NCI-H1048 (cell line): Measurements from ENCODE around the gene HIGD1C.
A peak's percentile ranks its signal among the peaks of the same experiment; 100 is the strongest.
"Not testable (repeated sequence)": the region's sequence is repeated elsewhere in the genome, so short reads cannot be mapped to it uniquely, and the experiment has no call there.

ENCODE experiments used
- DNase-seq: peaks from one replicate; lab custom pipeline; 2025; lab: John Stamatoyannopoulos, UW

The HIGD1C gene

GRCh38 chr12:50952510-50952909 lies at the start of gene HIGD1C:
Gene HIGD1C, plus strand, starts transcription at chr12:50952544. Its CDS starts 1,455 bp downstream, at chr12:50953999.
- DNase-seq: no peak

GRCh38 chr12:50908479-50908878 lies 43.9 kb upstream of the HIGD1C start:
- not testable (repeated sequence) for DNase-seq

GRCh38 chr12:50912361-50912760 lies 40.0 kb upstream of the HIGD1C start:
- not testable (repeated sequence) for DNase-seq

DNA sequence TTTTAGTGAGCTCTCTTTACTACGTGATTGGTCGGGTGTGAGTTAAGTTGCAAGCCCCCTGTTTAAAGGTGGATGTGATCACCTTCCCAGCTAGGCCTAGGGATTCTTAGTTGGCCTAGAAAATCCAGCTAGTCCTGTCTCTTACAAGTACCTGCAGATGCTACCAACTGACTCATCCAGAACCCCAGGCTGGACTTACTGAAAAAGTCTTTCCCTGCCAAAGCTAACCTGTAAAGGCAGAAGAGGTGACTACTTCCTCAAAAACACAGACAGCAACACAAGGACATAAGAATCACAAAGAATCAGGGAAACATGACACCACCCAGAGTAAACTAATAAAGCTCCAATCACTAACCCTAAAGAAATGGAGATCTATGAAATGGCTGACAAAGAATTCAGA lies 39.1 kb upstream of the HIGD1C start:
- no peak for DNase-seq

DNA sequence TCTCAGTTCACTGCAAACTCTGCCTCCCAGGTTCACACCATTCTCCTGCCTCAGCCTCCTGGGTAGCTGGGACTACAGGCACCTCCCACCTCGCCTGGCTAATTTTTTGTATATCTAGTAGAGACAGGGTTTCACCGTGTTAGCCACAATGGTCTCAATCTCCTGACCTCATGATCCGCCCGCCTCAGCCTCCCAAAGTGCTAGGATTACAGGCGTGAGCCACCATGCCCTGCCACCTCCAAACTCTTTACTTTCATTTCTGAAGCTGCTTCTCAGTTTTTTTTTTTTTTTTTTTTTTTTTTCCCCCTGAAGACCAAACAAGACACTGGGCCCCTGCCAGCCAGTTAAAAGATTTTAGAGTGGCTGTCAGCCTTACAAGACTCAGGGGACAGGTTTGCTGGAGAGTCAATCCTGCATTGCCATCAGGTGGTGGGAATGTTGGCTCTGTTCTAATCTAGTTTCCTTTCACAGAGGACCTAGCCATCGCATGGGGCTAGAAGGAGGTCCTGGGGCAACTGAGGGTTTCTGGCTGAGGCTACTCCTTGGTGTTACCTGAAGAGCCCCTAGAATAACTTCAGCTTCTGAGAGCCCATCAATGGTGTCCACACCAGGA lies 37.4 kb upstream of the HIGD1C start:
- no peak for DNase-seq

DNA sequence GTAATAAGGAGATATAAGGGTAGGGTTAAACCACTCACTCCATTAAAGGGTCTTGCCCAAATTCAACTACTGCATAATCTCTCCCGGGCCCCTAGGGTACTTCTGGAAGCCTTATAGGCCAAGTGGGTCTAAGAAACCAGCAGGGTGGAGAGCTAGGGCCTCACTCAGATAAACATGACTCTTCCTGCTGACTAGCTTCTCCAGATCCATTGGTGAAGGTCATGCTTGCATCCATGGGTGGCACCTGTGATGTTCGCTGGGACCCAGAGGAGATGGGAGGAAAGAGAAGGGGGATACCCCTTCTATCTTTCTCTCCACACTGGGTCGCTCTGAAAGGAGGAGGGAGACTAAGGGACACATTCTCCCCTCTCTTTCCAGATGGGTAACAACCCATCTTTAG lies 36.1 kb upstream of the HIGD1C start:
- DNase-seq: no peak

DNA sequence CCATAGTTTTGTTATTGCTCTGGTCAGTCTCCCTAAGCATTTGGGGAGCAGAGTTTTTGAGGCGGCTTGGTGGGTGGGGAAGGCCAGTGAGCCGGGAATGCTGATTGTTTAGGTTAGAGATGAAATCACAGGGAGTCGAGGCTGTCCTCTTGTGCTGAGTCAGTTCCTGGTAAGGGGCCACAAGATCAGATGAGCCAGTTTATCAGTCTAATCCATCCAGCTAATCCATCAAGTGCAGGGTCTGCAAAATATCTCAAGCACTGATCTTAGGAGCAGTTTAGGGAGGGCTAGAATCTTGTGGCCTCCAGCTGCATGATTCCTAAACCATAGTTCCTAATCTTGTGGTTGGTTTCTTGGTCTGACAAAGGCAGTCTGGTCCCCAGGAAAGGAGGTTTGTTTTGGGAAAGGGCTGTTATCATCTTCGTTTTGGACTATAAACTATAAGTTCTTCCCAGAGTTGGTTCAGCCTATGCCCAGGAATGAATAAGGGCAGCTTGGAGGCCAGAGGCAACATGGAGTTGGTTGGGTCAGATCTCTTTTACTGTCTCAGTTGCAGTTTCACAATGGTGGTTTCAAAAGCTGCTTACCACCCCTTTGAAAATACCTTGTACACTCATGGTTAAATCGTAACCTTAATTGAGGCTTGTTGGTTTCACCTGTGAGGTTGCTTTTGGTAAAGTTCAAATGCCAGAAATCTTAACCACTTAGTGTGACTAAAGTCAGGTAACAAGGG lies 33.6 kb upstream of the HIGD1C start:
- no peak for DNase-seq

DNA sequence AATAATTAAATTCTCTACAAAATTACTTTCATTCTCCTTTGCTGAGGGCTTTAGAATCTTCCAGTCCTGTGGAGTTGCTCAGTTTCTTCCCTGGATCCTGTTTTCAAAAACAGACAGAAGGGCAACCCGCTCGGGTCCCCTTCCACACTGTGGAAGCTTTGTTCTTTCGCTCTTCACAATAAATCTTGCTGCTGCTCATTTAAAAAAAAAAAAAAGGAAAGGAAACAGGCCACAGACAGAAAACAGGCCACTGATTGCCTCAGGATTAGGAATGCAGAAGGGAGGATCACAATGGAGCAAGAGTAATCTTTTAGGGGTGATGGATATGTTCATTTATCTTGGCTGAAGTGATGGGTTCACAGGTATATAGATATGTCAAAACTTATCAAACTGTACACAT lies 29.5 kb upstream of the HIGD1C start:
- DNase-seq: no peak

DNA sequence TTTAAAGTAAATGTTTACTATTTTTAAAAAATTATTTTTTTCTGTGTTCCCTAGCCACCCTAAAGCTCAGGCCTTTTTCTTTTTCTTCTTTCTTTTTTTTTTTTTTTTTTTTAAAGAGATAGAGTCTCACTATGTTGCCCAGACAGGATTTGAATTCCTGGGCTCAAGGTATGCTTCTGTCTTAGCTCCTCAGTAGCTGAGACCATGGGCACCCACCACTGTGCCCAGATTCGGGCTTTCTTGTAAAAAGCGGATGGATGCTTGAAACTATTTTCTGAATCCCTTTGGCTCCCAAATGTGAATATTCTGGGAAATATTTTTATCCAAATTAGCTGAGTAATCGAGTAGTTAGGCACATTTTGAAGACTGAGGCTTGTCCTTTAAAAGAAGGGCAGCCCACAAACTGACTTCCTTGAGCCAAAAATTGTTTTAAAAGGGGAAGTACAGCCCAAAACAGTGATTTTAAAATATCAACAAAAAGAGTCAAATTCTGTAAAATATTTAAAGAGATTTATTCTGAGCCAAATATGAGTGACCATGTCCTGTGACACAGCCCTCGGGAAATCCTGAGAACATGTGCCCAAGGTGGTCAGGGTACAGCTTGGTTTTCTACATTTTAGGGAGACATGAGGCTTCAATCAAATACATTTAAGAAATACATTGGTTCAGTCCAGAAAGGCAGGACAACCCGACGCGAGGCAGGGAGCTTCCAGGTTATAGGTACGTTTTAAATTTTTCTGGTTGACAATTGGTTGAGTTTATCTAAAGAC lies 28.8 kb upstream of the HIGD1C start:
- DNase-seq: no peak

- no peak for DNase-seq
Observed at GRCh38 chr12:50924131-50924438, 28.3 kb upstream of the HIGD1C start.

DNA sequence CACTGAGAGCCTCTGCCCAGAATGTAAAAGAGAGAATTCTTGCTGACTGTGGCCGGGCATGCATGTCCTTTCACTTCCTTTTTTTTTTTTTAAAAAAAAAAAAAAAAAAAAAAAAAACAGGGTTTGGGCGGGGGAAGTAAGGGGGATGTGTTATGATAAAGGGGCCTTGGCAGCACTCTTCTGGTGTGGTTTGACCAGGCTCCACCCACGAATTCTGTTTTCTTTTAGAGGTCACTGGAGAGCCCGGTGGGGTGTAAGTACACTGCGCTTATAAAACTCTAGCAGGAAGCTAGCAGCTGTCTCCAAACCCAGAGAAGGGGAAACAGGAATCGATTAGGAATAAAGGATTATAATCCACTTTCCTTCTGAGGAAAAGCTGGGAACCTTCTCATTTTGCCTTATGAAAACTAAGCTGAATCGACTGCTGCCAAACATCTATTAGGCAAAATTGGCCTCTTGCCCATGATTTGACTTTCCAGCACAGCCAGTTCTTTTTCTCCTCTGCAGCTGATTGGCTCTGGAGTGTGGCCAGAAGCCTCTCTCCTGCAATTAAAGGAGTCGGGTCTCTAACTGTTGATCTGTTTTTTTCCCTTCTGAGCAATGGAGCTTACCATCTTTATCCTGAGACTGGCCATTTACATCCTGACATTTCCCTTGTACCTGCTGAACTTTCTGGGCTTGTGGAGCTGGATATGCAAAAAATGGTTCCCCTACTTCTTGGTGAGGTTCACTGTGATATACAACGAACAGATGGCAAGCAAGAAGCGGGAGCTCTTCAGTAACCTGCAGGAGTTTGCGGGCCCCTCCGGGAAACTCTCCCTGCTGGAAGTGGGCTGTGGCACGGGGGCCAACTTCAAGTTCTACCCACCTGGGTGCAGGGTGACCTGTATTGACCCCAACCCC lies 27.7 kb upstream of the HIGD1C start:
- DNase-seq: peak; percentile 46

DNA sequence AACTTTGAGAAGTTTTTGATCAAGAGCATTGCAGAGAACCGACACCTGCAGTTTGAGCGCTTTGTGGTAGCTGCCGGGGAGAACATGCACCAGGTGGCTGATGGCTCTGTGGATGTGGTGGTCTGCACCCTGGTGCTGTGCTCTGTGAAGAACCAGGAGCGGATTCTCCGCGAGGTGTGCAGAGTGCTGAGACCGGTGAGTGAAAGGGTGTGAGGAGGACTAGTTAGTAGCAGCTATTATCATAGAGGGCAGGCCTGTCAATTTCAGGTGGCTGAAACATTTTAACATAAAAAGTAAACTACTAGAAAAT lies 27.0 kb upstream of the HIGD1C start:
- DNase-seq: no peak

GRCh38 chr12:50925920-50926319 lies 26.4 kb upstream of the HIGD1C start:
- DNase-seq: no peak

DNA sequence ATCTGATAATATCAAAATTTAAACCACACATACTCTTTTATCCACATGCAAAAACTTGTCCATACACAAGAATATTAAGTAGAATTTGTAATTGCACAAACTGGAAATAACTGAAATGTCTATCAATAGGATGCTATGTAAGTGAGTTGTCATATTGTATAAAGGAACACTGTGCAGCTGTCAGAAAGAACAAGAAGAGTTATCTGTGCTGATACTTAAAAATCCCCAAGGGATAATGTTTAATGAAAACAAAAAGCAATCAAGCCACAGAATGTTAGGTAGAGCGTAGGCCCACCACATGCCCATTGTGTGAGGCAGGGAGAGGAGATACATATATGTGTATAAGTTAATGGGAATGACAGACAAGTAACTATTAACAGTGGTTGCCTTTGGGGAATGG lies 25.9 kb upstream of the HIGD1C start:
- DNase-seq: no peak

GRCh38 chr12:50926932-50927331 lies 25.4 kb upstream of the HIGD1C start:
- DNase-seq: not testable (repeated sequence)

- no peak for DNase-seq
Observed at GRCh38 chr12:50927356-50927755, 25.0 kb upstream of the HIGD1C start.

DNA sequence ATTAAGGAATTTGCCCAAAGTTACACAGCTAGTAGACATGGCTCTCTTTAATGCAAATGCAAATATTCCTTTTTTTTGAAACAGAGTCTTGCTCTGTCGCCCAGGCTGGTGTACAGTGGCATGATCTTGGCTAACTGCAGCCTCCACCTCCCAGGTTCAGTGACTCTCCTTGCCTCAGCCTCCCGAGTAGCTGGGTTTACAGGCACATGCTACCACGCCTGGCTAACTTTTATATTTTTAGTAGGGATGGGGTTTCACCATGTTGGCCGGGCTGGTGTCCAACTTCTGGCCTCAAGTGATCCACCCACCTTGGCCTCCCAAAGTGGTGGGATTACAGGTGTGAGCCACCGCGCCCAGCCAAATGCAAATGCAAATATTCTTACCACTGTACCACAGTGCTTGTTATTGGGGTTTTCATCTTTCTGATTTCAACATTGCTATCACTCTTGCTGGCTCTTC lies 24.5 kb upstream of the HIGD1C start:
- no peak for DNase-seq

DNA sequence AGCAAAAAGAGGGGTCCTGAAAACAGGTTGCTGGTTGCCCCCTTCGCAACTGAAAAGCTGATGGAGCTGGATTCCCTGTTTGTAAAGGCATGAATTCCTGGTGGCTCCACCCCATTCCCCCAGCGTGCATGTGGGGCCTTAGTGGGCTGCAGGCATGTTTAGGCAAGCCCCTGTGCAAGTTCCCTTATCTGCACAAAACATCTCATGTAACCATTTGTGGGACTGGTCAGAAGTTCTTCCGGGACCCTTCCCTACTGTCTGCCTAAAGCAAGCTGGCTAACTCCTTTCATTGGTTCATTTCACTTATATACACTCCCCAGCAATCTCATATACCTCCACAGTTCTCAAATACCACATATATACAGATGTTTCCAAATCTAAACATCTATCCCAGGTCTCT lies 24.0 kb upstream of the HIGD1C start:
- DNase-seq: no peak

DNA sequence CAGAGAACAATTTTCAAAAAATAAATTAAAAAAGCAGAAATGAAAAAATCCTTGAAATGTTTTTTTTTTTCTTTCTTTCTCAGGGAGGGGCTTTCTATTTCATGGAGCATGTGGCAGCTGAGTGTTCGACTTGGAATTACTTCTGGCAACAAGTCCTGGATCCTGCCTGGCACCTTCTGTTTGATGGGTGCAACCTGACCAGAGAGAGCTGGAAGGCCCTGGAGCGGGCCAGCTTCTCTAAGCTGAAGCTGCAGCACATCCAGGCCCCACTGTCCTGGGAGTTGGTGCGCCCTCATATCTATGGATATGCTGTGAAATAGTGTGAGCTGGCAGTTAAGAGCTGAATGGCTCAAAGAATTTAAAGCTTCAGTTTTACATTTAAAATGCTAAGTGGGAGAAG lies 22.5 kb upstream of the HIGD1C start:
- DNase-seq: no peak

- DNase-seq: not testable (repeated sequence)
Observed at GRCh38 chr12:50930477-50930876, 21.9 kb upstream of the HIGD1C start.

DNA sequence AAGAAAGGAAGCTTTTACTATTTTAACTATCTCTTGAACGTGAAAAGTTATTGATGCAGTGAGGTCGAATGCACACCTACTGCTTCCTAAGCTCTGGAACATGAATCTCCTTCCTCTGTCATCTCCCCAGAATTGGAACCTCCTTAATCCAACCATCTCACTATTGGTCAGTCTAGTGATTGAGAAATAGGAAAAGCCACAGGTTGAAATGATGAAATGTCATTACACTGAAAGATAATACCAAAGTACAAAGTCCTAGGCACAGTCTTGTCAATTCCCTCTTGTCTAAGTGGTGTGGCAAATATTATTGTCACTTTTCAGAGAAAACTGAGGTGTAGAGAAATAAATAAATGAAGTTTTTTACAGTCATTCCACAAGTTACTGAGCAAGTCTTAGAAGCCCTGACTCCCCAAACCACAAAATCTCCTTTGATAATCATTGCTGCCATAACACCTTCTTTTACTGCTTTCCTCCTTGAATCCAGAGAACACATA lies 19.5 kb upstream of the HIGD1C start:
- DNase-seq: no peak

DNA sequence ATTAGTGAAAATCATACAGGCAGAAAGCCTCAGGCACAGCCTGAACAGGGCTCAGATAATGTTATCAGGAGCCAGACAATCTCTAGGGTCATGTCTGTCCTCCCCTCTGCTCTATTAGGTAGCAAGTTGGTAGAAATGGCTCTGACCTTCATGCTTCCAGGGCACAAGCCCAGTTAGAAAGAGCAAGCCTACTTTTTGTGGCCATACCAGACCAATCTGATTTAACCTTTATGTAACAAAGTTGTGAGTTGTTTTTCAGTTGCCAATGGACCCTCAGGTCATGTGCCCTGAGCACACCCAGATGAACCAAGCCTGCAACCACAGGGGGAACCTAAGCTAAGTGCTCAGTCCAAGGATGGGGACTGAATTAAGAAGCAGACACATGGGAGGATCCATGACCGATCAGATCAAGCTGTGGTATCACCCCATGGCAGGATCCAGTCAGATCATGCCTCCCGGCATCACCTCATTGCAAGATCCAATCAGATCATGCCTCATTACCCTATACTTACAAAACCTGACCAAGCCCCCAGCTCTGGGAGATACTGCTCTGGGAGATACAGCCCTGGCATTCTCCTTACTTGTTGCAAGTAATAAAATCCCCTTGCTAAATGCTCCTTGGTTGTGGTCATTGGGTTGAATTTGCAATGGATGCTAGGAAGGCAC lies 18.8 kb upstream of the HIGD1C start:
- DNase-seq: no peak
